Measurements from ENCODE around the gene VOPP1.
A peak's percentile ranks its signal among the peaks of the same experiment; 100 is the strongest.

GRCh38 chr7:55545496-55545895 lies 26.8 kb downstream of the VOPP1 start:
- TF ChIP-seq CTCF (conservative IDR thresholded peaks at IDR 0.05; ENCODE audit: low read depth, low read length) (peak; percentile 34; the same call in 1 of the 2 replicates), EZH2 (IDR thresholded peaks at IDR 0.05; ENCODE audit: low read length, unreplicated experiment) (no peak), EZH2phosphoT487 (IDR thresholded peaks at IDR 0.05; ENCODE audit: borderline replicate concordance, low read length) (no peak)
